ENCODE results near the gene XXYLT1.
A peak's percentile ranks its signal among the peaks of the same experiment; 100 is the strongest.

Gene XXYLT1

DNA sequence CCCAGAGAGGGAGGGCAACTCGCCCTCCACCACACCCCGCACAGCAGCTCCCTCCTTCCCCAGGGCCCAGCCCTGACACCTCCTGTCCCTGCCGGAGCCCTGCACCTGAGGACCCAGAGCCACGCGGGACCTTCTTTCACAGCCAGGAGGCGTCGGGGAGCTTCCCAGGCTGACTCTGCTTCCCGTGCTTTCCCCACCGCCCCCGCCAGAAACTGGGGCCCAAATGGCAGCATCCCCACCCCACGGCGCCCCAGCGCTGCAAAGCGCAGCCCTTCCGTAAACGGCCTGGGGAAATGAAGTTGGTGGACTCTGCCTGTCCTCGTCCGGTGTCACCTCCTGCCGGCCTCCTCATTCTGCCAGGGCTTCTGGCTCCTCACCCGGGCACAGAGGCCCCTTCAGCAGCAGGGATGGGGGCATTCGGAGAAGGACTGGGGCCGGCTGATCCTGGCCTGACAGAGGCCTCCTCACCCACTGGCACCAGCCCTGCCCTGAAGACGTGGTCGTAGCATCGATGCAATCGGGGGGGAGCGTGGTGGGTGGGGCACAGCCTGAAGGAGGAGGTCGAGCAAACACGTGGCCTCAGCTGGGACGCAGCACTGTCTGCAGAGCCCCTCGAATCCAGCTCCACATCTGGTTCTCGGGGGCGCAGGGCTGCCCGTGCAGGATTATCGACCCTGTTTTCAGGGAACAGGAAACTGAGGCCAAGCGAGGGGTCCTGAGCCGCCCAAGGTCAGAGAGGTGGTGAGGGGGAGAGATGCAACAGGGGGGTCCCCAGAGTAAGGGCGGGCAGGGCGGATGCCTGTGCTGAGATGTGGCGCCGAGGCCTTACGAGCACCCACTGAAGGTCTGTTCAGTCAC, 235.4 kb downstream of the XXYLT1 start:
- no peak for DNase-seq

GRCh38 chr3:195034541-195034940, 236.4 kb downstream of the XXYLT1 start:
- no peak for DNase-seq

DNA sequence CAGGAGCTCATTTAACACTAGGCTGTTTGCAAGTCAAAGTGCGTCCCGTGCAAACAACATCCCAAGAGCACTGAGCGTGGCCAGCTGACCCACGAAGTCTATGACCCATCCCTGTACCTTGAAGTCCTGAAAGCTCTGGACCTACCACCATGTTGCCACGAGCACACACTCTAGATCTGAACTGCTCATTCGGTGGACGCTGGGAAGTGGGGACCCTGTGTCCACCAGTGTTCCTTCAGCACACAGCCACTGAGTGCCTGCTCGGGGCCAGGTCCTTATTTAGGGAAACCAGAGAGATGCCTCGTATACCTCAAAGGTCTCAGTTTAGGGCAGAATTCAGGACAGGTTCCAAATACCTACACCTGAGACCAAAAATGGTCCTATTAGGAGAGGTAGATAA, 236.9 kb downstream of the XXYLT1 start:
- DNase-seq: no peak

DNA sequence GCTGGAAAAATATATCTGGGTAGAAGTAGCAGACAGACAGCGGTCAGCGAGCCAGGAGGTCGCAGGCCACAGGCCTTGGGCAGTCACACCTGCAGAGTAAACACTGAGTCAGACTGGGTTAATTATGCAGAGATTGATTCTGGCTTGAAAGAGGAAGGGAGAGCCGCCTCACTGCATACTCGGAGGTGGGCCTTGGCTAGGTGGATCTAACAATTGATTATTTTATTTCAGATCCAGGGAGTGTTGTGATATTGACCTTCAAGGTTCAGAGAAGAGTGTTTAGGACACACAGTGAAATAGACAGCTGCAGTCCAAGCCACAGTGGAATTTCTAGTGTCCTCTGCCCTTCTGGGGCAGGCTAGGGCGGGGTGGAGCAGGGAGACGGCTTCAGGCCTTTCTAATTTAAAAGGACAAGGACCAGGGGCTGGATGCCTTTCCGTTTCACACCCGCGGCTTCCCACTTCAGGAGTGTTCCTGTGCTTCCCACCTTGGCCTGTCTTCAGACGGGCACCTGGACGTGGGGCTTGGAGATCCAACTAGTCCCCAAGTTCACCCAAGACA, 237.3 kb downstream of the XXYLT1 start:
- DNase-seq: no peak

DNA sequence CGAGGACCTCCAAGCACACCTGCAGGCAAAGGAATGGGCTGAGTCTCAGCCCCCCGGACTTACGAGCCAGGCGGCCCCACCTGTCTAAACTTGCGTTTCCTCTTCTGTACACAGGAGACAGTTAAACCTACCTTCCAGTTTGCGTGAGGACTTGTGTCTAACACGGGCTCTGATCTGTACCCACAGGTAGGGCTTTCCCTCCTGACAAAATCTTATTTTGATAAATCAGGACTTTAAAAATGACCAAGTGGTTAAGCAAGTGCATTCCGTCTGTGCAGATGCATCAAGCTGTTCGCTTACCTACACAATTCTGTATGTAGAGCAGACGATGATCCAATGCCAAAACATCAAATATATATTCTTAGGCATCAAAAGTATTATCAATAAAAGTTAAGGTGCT, 238.0 kb downstream of the XXYLT1 start:
- no peak for DNase-seq

DNA sequence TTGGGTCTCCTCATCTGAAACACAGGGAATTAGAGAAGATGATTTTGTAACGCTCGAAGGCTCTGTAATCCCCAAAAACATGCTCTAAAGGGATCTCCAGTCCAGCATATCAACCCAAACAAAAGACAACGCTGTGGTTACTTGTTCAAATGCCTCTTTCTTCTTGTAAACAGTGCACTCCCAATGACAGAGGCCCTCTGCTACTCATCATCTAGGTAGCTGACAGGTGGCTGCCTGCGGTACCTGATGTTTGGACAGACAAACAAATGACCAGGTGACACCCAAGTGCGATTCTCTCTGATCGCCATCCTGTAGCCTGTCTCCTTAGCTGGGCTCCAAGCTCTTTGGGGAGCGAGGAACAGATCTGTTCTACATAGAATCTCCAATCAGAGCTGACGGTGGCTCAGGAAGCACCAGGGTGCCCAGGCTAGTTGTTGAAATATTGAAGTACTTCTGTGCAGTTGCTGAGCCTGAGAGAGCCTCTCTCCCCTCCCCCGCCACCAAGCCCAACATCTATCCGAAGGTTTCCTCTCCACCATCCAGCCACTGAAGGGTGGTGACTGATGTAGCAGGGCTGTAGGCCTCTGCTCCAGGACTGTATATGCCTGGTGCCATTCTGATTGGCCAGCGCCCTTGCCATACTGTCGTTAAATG, 238.7 kb downstream of the XXYLT1 start:
- peak; percentile 66 for DNase-seq

- no peak for DNase-seq
These were observed 239.4 kb downstream of the XXYLT1 start for GRCh38 chr3:195031574-195032003.

DNA sequence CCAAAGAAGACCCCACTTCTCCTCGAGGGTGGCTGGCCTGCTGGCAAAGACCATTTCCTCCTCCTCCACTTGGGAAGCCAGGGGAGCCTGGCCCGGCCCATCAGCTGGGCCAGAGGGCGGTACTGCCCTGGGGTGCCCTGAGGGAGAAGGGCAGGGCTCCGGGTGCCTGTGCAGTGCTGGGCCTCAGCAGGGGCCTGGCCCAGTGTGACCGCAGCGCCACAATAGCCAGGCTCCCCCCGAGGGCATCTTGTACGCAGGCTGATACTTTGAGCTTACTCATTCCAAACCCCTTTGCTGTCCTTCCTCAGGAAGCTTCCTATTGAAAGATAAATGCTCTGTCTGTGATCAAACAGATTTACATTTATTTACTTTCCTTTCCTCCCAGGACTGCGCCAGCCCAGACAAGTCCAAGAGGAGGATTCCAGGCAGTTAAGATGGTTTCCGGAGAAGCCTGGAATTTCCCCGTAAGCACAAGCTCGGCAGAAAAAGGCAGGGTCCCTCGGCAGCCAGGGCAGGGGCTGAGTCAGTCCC, 240.1 kb downstream of the XXYLT1 start:
- DNase-seq: no peak

GRCh38 chr3:195028877-195029606, 241.9 kb downstream of the XXYLT1 start:
- no peak for DNase-seq

DNA sequence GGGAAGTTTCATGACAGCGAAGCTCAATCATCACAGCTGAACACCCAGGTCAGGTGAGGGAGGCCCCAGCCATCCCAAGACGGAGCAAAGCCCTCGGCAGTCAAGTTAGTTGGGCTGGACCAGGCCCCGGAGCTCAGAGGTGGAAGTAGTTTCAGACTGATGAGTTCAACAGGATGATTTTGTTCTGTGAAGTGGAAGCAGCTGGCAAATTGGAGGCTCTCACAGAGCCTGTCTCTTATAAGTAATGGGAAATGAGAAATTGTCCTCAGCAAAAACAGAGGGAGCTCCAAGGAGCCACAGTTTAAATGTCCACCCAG, 245.1 kb downstream of the XXYLT1 start:
- DNase-seq: no peak

- no peak for DNase-seq
These were observed 245.7 kb downstream of the XXYLT1 start for GRCh38 chr3:195025056-195025883.

DNA sequence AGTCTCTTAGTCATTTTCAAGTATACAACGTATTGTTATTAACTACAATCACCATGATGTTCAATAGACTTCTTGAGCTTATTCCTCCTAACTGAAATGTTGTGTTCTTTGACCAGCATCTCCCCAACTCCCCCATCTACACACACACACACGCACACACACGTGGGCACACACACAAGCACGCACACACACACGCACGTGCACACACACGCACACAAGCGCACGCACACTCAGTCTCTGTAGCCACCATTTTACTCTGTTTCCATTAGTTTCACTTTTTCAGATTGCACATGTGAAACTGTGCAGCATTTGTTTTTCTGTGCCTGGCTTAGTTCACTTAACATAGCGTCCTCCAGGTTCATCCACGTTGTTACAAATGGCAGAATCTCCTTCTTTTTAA, 247.0 kb downstream of the XXYLT1 start:
- no peak for DNase-seq

- DNase-seq: no peak
These were observed 247.4 kb downstream of the XXYLT1 start for GRCh38 chr3:195023576-195023975.

GRCh38 chr3:195021692-195022091, 249.3 kb downstream of the XXYLT1 start:
- no peak for DNase-seq

DNA sequence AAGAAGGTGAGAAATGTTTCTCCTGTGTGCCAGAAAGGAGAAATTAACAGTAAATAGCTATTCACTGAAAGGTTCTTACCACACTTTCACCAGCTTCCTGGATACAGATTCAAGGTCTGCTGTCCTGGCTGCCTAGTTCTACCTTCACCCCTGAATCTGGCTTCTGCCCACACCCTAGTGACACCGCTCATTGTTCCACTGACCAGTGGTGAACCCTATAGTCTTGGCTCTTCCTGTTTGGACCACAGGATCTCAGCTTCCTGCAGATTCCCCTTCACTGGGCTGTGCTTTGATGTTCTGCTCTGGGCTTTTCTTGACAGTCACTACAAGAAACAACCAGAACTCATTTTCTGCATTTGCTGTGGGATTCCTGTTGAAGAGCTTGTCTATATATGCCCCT, 250.0 kb downstream of the XXYLT1 start:
- no peak for DNase-seq

DNA sequence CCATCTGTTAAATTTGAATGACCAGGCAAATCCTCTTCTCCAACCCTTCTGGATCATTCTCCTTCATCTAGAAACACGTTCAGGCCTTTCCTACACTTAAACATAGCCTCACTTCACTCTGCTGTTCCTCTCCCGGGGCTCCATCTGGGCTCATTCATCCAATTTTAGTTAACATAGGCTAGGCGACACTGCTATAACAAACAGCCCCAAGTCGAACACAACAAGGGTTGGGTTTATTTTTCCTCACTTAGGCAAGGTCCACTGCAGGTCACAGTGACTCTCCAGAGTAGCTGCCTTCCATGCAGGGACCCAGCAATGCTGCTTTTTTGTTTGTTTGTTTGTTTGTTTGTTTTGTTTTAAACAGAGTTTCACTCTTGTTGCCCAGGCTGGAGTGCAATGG, 250.8 kb downstream of the XXYLT1 start:
- DNase-seq: no peak

DNA sequence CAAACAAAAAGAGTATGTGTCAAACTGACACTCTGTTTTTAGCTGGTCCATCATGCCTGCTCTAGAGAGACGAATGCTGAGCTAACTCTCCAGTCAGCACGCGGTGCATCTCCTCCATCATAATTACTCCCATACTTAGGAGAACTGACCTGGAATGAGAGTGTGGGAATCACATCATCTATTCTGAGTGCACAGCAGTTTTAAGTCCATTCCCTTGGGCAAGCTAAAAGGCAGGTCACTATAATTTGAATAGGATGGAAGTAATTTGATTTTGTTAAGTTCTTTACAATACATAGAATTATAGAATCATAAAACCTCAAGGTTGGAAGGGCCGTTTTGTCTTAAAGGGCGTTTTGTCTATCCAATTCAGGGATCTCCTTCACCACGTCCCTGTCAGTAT, 251.6 kb downstream of the XXYLT1 start:
- no peak for DNase-seq
